ENCODE data around the gene RTP4.

RTP4 gene

GRCh38 chr3:187368251-187369088 is at the start of gene RTP4:
Gene RTP4, plus strand, starts transcription at chr3:187368385. Its CDS starts 57 bp downstream, at chr3:187368442.
- peak; percentile 65 for DNase-seq

DNA sequence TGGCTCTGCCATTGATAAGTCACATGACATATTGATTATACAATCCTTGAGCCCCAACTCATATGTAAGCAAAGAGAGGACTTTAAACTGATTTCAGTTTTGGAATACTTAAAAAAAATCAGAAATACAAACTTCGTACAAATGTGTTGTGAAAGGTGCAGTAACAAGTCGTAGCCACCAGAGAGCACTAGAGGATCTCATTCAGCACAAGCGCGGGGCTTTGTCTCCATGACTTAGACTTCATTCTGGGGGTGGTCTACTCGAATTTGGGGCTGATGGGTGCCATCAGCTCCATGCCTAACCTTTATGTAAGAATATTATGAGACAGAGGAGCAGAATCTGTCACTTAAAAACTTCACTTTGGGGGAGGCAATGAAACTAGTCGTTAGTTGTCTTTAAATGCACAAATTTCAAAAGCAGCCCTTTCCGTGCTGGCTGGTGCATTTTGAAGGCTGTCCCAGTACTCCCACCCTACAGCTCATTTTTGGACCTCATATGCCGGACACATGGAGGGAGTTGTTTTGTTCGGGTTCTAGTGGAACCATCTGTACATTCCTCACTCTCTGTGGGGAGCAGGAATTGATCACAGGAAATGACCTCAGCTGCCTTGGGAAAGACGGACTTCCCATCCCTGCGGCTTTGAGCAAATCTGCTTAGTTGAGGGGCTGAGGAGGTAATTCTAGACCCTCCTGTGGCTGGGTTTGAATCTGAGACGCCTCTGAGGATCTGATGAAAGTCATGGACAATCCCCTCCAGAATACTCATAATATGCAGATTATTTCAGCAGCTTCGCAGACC is 49.2 kb upstream of the RTP4 start:
- DNase-seq: peak; percentile 53

- DNase-seq: peak; percentile 55
Measured at GRCh38 chr3:187319699-187320302, 48.4 kb upstream of the RTP4 start.

DNA sequence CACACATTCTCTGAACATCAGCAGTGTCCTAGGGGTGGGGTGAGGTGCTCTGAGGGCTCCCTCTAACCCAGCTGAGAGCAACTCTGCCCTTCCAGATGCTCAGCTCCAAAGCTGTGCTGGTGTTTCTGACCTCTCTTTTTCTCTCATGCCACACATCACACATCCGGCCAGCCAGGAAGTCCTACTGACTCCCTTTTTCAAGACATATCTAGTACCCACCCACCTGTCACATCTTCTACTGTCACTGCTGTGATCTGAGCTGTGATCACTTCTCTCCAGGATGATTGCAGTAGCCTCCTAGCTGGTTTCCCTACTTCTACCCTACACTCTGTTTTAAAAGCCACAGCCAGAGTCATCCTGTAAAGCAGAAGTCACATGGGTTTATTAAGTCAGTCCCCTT is 46.4 kb upstream of the RTP4 start:
- DNase-seq: no peak

- no peak for DNase-seq
Measured at GRCh38 chr3:187322291-187322690, 45.9 kb upstream of the RTP4 start.

GRCh38 chr3:187323091-187323490 is 45.1 kb upstream of the RTP4 start:
- no peak for DNase-seq

DNA sequence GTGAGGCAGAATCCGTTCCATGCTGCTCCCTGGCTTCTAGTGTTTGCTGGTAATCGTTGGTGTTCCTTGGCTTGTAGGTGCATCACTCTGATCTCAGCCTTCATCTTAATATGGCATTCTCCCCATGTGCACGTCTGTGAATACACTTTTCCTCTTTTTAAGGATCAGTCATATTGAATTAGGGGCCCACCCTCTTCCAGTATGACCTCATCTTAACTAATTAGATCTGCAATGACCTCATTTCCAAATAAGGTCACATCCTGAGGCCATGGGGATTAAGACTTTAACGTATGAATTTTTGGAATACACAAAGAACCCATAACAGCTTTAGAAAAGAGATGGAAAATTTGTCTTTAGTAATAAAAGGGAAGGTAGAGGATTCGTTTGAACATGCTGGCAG is 42.6 kb upstream of the RTP4 start:
- DNase-seq: no peak

GRCh38 chr3:187327845-187328244 is 40.3 kb upstream of the RTP4 start:
- no peak for DNase-seq

DNA sequence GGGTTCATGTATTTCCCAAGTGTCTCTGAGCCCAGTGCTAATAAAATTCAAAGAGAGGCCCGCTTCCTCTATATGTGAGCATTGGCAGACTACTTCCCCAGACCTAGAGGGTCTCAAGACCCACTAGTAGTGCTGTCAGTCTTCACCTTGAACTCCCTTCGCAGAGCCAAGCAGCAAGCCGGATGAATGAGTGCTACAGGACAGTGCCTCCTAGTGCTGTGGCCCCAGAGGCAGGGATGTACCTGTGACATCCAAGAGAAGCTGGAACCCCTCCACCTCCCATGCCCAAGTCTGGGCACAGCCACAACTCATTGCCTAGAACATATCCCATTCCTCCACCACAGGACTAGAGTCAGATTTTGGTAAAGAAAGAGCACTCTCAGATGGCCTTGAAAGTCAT is 39.5 kb upstream of the RTP4 start:
- no peak for DNase-seq

DNA sequence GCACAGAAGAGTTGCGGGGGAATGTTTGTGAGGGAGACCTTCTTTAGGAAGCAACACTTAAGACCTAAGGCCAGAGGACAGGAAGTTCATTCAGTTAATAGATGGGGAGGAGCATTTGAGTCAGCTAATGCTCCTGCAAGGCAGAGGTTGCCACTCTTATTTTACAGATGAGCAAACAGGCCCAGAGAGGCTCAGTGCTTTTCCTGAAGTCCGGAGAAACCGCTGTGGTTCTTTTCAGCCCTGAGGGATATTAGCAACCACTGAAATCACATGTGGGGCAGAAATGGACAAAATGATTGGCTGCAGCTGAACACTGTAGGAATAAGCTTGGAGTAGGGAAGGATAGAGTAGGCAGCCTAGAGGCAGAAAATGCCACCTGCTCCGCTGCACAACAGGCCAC is 33.3 kb upstream of the RTP4 start:
- no peak for DNase-seq

DNA sequence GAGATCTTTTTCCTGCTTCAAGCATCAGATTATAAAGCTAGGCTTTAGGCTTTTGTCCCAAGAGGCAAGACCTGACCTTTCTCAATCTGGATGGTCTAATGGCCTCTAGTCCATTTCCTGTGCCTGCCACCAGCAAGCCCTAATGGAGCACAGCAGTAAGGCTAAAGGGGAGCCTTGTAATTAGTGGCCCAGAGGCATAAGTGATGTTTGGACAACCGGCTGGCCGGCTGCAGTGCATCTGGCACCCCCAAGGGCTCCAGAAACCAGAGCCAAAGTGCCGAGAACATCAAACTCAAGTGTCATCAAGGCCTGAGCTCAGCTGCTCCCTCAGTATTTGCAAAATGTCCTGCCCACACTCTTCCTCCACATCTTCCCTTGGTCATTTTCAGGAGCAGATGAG is 31.9 kb upstream of the RTP4 start:
- no peak for DNase-seq

DNA sequence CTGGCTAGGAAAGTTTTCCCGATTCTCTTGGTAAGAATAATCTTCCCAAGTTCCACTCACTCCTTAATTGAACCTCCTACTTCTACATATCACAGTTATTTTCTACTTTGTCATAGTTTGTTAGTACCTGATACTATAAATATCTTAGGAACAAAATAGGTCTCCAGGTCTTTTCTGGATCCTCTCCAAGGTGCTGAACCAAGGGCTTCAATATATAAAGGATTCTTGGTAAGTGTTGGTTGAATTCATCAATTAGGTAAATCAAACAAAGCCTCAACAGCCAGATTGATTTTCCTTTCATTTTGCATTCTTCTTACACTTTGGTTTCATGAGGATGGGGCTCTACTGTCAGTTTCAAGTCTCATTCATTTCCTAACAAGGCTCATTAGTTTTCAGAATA is 27.6 kb upstream of the RTP4 start:
- no peak for DNase-seq

GRCh38 chr3:187342255-187342654 is 25.9 kb upstream of the RTP4 start:
- DNase-seq: no peak

DNA sequence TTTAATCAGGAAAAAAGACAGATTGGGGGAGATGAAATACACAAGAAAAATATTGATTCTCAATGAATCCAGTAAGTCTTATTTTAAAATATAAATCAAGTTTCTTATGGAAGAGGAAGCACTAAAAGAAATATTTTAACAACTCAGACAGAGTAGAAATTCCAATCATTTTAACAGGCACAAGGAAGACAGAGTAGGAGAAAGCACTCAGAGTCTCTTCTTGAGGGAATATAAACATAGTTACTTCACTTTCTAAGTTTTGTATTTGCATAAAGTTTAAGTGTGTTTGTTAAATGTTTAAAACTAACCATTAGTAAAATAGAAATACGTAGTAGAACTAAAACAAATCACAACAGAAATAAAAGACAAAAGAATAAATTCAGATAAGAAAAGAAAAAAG is 24.5 kb upstream of the RTP4 start:
- DNase-seq: no peak

- DNase-seq: no peak
Measured at GRCh38 chr3:187352581-187353575, 15.3 kb upstream of the RTP4 start.

DNA sequence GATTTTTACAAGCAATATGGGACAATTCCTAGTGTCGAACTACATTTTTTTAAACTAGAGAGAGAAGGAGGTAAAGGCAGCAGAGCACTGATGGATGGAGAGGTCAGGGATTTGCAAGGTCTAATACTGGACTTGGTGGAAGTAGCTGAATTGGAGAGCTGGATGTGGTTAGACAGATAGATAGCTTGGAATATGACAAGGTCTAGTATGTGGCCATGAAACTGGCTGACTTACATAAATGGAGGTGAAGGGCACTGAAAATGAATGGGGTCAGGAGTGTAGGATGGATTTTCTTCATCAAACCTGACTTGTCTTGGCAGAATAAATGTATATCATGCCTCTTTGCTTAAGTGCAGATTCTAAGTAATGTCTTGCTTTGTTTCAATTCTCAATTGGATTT is 10.1 kb upstream of the RTP4 start:
- no peak for DNase-seq

DNA sequence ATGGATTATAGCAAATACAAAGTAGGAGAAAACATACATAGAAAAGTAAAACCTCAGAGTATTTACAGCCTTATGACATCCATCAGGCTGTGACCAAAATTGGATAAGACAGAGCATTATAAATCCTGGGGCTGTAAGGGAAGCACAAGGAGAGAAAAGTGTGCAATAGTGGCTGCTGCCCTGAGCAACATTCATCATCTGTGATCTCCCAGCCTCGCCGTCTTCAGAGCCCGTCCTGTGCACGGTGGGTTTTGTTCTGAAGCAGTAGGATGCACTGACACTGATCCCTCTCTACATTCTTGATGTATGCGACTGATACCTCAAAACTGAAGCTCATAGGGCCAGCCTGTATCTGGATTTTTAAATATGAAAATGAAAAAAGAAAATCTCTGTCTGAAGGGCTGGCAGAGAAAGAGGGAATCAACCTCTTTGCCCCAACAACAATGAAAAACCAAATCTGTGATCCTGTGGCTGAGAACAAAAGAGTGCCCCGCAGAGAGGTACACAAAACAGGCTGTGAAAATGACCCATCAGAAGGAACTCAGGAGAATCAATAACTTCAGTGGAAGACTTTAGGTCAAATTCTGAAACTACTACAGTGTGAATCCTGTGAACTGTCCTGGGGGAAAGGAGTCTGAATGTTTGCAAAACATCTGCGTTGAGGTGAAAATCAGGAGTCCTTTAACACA is 8.2 kb upstream of the RTP4 start:
- no peak for DNase-seq

DNA sequence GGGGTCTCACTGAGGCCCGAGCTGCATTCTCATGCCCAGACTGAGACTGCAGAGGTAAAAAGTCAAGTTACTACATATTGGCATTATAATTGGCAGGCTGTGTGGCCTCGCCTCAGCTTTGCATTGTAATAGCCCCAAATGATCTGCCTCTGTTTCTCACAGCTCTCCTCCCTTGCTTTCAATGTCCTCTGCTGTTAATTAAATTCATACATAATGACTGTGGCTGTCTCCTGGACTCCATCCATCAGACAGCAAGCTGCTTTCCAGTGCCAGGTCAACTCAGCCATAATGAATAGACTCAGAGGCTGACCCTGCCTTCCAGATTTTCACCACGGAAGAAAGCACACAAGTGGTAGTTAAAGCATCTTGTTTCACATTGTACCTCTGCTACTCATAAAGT is 7.6 kb upstream of the RTP4 start:
- DNase-seq: no peak

GRCh38 chr3:187361835-187362234 is 6.3 kb upstream of the RTP4 start:
- DNase-seq: no peak

- no peak for DNase-seq
Measured at GRCh38 chr3:187367561-187368103, 553 bp upstream of the RTP4 start.

- DNase-seq: no peak
Measured at GRCh38 chr3:187369089-187369447, 883 bp downstream of the RTP4 start.

DNA sequence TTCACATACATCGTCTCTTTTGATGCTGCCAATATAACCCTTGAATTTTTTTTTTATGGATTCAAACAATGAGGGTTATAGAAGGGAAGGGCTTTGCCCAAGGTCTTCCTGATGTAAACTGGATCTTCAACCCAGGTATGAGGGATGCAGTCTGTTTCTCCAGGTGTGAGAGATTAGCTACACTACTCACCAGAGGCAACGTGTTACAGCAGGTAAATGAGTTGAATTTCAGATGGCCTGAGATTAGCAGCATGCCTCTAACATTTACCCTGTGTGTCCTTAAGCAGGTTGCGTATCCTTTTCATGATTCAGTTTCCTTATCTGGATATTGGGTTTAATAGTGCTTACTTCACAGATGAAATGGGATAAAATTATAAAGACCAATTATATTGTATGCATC is 1.9 kb downstream of the RTP4 start:
- DNase-seq: no peak

Measured in CD4-positive, alpha-beta T cell treated with Interleukin-12 subunit alpha and Interleukin-12 subunit beta, for 1 hour (primary cell).